Osteocyte (in vitro differentiated cells): ENCODE results near the gene CKS1B. TPM values are rescaled to one million over a fixed set of nuclear protein-coding genes. Genes with fewer than 3 reads are reported as not detected.
A peak's percentile ranks its signal among the peaks of the same experiment; 100 is the strongest.

Experiments
- DNase-seq: peaks from one replicate; pipeline ENCODE4 v3.0.0; 2021; ENCODE audit warnings: mixed read lengths; ENCODE audit not compliant: unreplicated experiment; ENCODE audit errors: extremely low spot score
- H3K27ac Mint-ChIP-seq: one replicate; pipeline ENCODE4 v1.8.0; 2021; ENCODE audit warnings: mild to moderate bottlenecking, mixed read lengths; ENCODE audit not compliant: unreplicated experiment
- H3K27me3 Mint-ChIP-seq: one replicate; pipeline ENCODE4 v1.8.0; 2021; ENCODE audit warnings: mixed read lengths; ENCODE audit not compliant: unreplicated experiment
- H3K36me3 Mint-ChIP-seq: one replicate; pipeline ENCODE4 v1.8.0; 2021; ENCODE audit warnings: mixed read lengths; ENCODE audit not compliant: unreplicated experiment
- H3K4me1 Mint-ChIP-seq: one replicate; pipeline ENCODE4 v1.8.0; 2021; ENCODE audit warnings: mixed read lengths; ENCODE audit not compliant: unreplicated experiment
- H3K4me3 Mint-ChIP-seq: one replicate; pipeline ENCODE4 v1.8.0; 2021; ENCODE audit warnings: mild to moderate bottlenecking, moderate library complexity, mixed read lengths; ENCODE audit not compliant: unreplicated experiment
- H3K9me3 Mint-ChIP-seq: one replicate; pipeline ENCODE4 v1.8.0; 2021; ENCODE audit warnings: mixed read lengths; ENCODE audit not compliant: unreplicated experiment
- CTCF ChIP-seq: fragments of 200-600 bp; sonication (generic); IDR thresholded peaks from 2 replicates; pipeline ENCODE4 v1.5.0; 2021; ENCODE audit warnings: antibody characterized with exemption, mild to moderate bottlenecking, moderate library complexity
- long read RNA-seq: library from polyadenylated mRNA; unstranded; transcript quantifications from one replicate; pipeline ENCODE4 v2.0.0, GENCODE V29; 2021
- total RNA-seq: library from RNA; stranded (reverse); gene quantifications from 2 replicates; pipeline ENCODE4 v1.2.1, GENCODE V29; 2021

CKS1B gene
- 38.5 and 39.6 TPM in 2 replicates for total RNA-seq
- long read RNA-seq, transcript CKS1B-201 (3 exons, 759 nt) = major isoform, 25 of 26 reads
- long read RNA-seq, partial matches to known transcripts = 0 of 26 reads
- long read RNA-seq, other reads (novel, unspliced or antisense) = 0 of 26 reads

- no peak for TF ChIP-seq CTCF
- H3K4me1 Mint-ChIP-seq = peaks cover 30% of the 10 kb centered on the region
- H3K27me3 Mint-ChIP-seq = no peaks in the 10 kb centered on the region
- DNase-seq = peak; percentile 99
- no peak within 1 kb of the TSS for H3K4me3 Mint-ChIP-seq
- no peaks in the 10 kb centered on the region for H3K9me3 Mint-ChIP-seq
- H3K27ac Mint-ChIP-seq = no peak within 1 kb of the TSS
- H3K36me3 Mint-ChIP-seq = no peaks in the 10 kb centered on the region
These were observed at the start of gene CKS1B for GRCh38 chr1:154974102-154974807. Gene CKS1B (plus strand): TSS chr1:154974681. CDS start chr1:154974746, 65 bp downstream.

- H3K27ac Mint-ChIP-seq = no peak overlapping the region
- no peaks in the 10 kb centered on the region for H3K27me3 Mint-ChIP-seq
- H3K4me3 Mint-ChIP-seq = no peak overlapping the region
- DNase-seq = no peak
- TF ChIP-seq CTCF = no peak
- peaks cover 32% of the 10 kb centered on the region for H3K36me3 Mint-ChIP-seq
- H3K4me1 Mint-ChIP-seq = no peaks in the 10 kb centered on the region
- H3K9me3 Mint-ChIP-seq = no peaks in the 10 kb centered on the region
These were observed 48.9 kb upstream of the CKS1B start for GRCh38 chr1:154925335-154926170.

GRCh38 chr1:154926201-154926600 lies 48.3 kb upstream of the CKS1B start:
- H3K27me3 Mint-ChIP-seq = no peaks in the 10 kb centered on the region
- no peak for DNase-seq
- no peaks in the 10 kb centered on the region for H3K4me1 Mint-ChIP-seq

GRCh38 chr1:154931940-154932487 lies 42.5 kb upstream of the CKS1B start:
- no peak for TF ChIP-seq CTCF
- Mint-ChIP-seq H3K27ac (no peak overlapping the region), H3K36me3 (peaks cover 16% of the 10 kb centered on the region), H3K4me1 (peaks cover 10% of the 10 kb centered on the region), H3K27me3 (no peaks in the 10 kb centered on the region), H3K4me3 (no peak overlapping the region), H3K9me3 (no peaks in the 10 kb centered on the region)
- no peak for DNase-seq

More at GRCh38 chr1:154926201-154926600, 48.3 kb upstream of the CKS1B start:
- Mint-ChIP-seq H3K36me3 (peaks cover 32% of the 10 kb centered on the region), H3K9me3 (no peaks in the 10 kb centered on the region), H3K4me3 (no peak overlapping the region), H3K27ac (no peak overlapping the region)
- TF ChIP-seq CTCF = no peak
